ENCODE data around the gene CMTR1. TPM values are rescaled to one million over a fixed set of nuclear protein-coding genes. Genes with fewer than 3 reads are reported as not detected.

CMTR1 gene
- total and polyA plus RNA-seq, 10 of the 15 experiments (the other 5 are each of a cell fraction or from before 2014, with no cell fraction given) = 2.7 to 67.0 (median 46.2) TPM

DNA sequence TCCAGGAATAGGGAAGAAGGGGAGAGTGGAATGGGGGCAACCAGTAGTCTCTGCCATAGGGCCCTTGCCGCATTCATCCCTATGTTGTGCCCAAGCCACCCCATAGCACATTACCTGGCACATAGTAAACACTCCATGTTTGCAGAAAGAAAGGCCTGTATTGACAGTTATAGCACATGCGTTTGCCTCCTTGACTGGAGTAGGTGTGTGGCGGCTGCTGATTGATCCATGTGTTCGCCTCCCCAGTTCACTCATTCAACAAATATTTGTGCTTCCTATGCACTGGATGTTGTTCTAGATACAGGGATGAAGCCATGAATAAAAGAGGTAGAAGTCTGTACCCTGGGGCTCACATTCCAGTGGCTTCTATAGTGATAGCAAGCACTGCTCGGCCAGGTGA, 86.4 kb downstream of the CMTR1 start:
- ATAC-seq (no peak), FAIRE-seq (no peak), DNase-seq (ENCODE audit: low read depth, low spot score) (no peak)
- BruUV-seq (replicated peaks) = no TSS peak
- TF ChIP-seq POLR2A (IDR thresholded peaks at IDR 0.05; ENCODE audit: low read depth, low read length) = no peak
- TF ChIP-seq, protein P1, sequence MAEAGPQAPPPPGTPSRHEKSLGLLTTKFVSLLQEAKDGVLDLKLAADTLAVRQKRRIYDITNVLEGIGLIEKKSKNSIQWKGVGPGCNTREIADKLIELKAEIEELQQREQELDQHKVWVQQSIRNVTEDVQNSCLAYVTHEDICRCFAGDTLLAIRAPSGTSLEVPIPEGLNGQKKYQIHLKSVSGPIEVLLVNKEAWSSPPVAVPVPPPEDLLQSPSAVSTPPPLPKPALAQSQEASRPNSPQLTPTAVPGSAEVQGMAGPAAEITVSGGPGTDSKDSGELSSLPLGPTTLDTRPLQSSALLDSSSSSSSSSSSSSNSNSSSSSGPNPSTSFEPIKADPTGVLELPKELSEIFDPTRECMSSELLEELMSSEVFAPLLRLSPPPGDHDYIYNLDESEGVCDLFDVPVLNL (IDR thresholded peaks at IDR 0.05; ENCODE audit: low read depth, low read length) = no peak
- TF ChIP-seq POLR2AphosphoS5 (IDR thresholded peaks at IDR 0.05; ENCODE audit: low read length) = no peak
- no peak for TF ChIP-seq STAT3 (IDR thresholded peaks at IDR 0.05; ENCODE audit: low read depth, low read length)
- TF ChIP-seq, protein P2, sequence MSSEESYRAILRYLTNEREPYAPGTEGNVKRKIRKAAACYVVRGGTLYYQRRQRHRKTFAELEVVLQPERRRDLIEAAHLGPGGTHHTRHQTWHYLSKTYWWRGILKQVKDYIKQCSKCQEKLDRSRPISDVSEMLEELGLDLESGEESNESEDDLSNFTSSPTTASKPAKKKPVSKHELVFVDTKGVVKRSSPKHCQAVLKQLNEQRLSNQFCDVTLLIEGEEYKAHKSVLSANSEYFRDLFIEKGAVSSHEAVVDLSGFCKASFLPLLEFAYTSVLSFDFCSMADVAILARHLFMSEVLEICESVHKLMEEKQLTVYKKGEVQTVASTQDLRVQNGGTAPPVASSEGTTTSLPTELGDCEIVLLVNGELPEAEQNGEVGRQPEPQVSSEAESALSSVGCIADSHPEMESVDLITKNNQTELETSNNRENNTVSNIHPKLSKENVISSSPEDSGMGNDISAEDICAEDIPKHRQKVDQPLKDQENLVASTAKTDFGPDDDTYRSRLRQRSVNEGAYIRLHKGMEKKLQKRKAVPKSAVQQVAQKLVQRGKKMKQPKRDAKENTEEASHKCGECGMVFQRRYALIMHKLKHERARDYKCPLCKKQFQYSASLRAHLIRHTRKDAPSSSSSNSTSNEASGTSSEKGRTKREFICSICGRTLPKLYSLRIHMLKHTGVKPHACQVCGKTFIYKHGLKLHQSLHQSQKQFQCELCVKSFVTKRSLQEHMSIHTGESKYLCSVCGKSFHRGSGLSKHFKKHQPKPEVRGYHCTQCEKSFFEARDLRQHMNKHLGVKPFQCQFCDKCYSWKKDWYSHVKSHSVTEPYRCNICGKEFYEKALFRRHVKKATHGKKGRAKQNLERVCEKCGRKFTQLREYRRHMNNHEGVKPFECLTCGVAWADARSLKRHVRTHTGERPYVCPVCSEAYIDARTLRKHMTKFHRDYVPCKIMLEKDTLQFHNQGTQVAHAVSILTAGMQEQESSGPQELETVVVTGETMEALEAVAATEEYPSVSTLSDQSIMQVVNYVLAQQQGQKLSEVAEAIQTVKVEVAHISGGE (CRISPR knock-in tag; IDR thresholded peaks at IDR 0.05) = no peak
- no peak for TF ChIP-seq BACH1 (IDR thresholded peaks at IDR 0.05; ENCODE audit: borderline replicate concordance)
- TF ChIP-seq, protein P3, sequence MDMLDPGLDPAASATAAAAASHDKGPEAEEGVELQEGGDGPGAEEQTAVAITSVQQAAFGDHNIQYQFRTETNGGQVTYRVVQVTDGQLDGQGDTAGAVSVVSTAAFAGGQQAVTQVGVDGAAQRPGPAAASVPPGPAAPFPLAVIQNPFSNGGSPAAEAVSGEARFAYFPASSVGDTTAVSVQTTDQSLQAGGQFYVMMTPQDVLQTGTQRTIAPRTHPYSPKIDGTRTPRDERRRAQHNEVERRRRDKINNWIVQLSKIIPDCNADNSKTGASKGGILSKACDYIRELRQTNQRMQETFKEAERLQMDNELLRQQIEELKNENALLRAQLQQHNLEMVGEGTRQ (IDR thresholded peaks at IDR 0.05; ENCODE audit: borderline replicate concordance, low read depth, low read length) = no peak
- TF ChIP-seq, protein P4, sequence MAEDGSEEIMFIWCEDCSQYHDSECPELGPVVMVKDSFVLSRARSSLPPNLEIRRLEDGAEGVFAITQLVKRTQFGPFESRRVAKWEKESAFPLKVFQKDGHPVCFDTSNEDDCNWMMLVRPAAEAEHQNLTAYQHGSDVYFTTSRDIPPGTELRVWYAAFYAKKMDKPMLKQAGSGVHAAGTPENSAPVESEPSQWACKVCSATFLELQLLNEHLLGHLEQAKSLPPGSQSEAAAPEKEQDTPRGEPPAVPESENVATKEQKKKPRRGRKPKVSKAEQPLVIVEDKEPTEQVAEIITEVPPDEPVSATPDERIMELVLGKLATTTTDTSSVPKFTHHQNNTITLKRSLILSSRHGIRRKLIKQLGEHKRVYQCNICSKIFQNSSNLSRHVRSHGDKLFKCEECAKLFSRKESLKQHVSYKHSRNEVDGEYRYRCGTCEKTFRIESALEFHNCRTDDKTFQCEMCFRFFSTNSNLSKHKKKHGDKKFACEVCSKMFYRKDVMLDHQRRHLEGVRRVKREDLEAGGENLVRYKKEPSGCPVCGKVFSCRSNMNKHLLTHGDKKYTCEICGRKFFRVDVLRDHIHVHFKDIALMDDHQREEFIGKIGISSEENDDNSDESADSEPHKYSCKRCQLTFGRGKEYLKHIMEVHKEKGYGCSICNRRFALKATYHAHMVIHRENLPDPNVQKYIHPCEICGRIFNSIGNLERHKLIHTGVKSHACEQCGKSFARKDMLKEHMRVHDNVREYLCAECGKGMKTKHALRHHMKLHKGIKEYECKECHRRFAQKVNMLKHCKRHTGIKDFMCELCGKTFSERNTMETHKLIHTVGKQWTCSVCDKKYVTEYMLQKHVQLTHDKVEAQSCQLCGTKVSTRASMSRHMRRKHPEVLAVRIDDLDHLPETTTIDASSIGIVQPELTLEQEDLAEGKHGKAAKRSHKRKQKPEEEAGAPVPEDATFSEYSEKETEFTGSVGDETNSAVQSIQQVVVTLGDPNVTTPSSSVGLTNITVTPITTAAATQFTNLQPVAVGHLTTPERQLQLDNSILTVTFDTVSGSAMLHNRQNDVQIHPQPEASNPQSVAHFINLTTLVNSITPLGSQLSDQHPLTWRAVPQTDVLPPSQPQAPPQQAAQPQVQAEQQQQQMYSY (CRISPR knock-in tag; IDR thresholded peaks at IDR 0.05) = no peak
- TF ChIP-seq, protein P5, sequence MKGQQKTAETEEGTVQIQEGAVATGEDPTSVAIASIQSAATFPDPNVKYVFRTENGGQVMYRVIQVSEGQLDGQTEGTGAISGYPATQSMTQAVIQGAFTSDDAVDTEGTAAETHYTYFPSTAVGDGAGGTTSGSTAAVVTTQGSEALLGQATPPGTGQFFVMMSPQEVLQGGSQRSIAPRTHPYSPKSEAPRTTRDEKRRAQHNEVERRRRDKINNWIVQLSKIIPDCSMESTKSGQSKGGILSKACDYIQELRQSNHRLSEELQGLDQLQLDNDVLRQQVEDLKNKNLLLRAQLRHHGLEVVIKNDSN (IDR thresholded peaks at IDR 0.05; ENCODE audit: borderline replicate concordance, extremely low read length, insufficient read depth, low read depth, low read length) = no peak
- TF ChIP-seq, protein P6, sequence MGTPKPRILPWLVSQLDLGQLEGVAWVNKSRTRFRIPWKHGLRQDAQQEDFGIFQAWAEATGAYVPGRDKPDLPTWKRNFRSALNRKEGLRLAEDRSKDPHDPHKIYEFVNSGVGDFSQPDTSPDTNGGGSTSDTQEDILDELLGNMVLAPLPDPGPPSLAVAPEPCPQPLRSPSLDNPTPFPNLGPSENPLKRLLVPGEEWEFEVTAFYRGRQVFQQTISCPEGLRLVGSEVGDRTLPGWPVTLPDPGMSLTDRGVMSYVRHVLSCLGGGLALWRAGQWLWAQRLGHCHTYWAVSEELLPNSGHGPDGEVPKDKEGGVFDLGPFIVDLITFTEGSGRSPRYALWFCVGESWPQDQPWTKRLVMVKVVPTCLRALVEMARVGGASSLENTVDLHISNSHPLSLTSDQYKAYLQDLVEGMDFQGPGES (IDR thresholded peaks at IDR 0.05) = no peak
- no peak for TF ChIP-seq PAX8 (IDR thresholded peaks at IDR 0.05)
- no peak for TF ChIP-seq TARDBP (IDR thresholded peaks at IDR 0.05; ENCODE audit: borderline replicate concordance)
- no peak for TF ChIP-seq POU2F2 (IDR thresholded peaks at IDR 0.05; ENCODE audit: borderline replicate concordance, low read depth, low read length)
- no peak overlapping the region for H3K27ac ChIP-seq (ENCODE audit: control insufficient read depth, insufficient read depth)
- no peak overlapping the region for H2AFZ ChIP-seq (ENCODE audit: control insufficient read depth, low read depth, low read length)
- no peaks in the 10 kb centered on the region for H3K36me3 ChIP-seq (ENCODE audit: control insufficient read depth in 2 of 2, insufficient read depth in 2 of 2, low read length in 1 of 2)
- H3K79me2 ChIP-seq (ENCODE audit: control insufficient read depth, insufficient read depth, low read length) = no peaks in the 10 kb centered on the region
- 93% methylated on average over 5 of the region's 5 CpGs for WGBS (ENCODE audit: insufficient coverage, insufficient replicate concordance, low lambda C conversion rate, missing lambda C conversion rate)
- intact Hi-C loops (cut with micrococcal nuclease; ENCODE audit: unreplicated experiment) = no loop called here
- no peaks in the 10 kb centered on the region; the same call in 2 of the 3 replicates for H3K9me3 ChIP-seq (replicated peaks; ENCODE audit: control insufficient read depth, insufficient read depth, low read length)
- H3K27me3 ChIP-seq (replicated peaks in 1 of 2; ENCODE audit: control insufficient read depth in 2 of 2, insufficient read depth in 2 of 2, low read length in 1 of 2) = no peaks in the 10 kb centered on the region
- in situ Hi-C loops (cut with MboI) = no loop called here
- SMC1A ChIA-PET (ENCODE audit: uncharacterized antibody, unreplicated experiment) = interaction anchor here (0.9 to 4.2 kb wide), 3 partner anchors 14 to 24 kb away, joined by 3 to 29 read pairs (median 5); no protein-coding TSS in a partner anchor
- peaks cover 42% of the 10 kb centered on the region for H3K4me1 ChIP-seq (ENCODE audit: control insufficient read depth, insufficient read depth, low read length)
- no peaks in the 10 kb centered on the region for H4K20me1 ChIP-seq (ENCODE audit: control insufficient read depth, insufficient read depth)
- H3K9ac ChIP-seq (ENCODE audit: control insufficient read depth, insufficient read depth, low read length) = no peak overlapping the region
- RAD21 ChIA-PET (ENCODE audit: unreplicated experiment) = interaction anchor here (3.0 to 4.0 kb wide), 2 partner anchors 19 to 35 kb away, joined by 15 to 20 read pairs; no protein-coding TSS in a partner anchor
- H3K4me2 ChIP-seq (ENCODE audit: control insufficient read depth, insufficient read depth) = no peak overlapping the region
- H3K4me3 ChIP-seq = no peak overlapping the region
- CTCF ChIA-PET = interaction anchor here (4.5 kb wide), 2 partner anchors 18 to 28 kb away, joined by 22 to 24 read pairs; no protein-coding TSS in a partner anchor
- POLR2A ChIA-PET = interaction anchor here (0.7 kb wide), 1 partner anchor 700 kb away, joined by 4 read pairs; no protein-coding TSS in a partner anchor

Data from GM12878 (cell line).